Astrocyte of the cerebellum (primary cell): ENCODE data around the gene LITAFD.

Experiments
- DNase-seq: peaks from one replicate; pipeline ENCODE4 v3.0.0-alpha.2; 2011; ENCODE audit warnings: low read depth
- H3K4me3 ChIP-seq: 2 replicates; pipeline ENCODE4 v1.5.1; 2011; ENCODE audit warnings: mild to moderate bottlenecking, low read depth, low read length, moderate library complexity
- in situ Hi-C: cut with HindIII; loops from 2 replicates; pipeline ENCODE4 v1.10.0; 2017; ENCODE audit warnings: low sequenced_read_pairs
- TF ChIP-seq, protein P1 (sequence below): IDR thresholded peaks from 2 replicates; pipeline ENCODE4 v1.5.1; 2012; ENCODE audit warnings: low read length, low read depth, moderate library complexity, mild to moderate bottlenecking; ENCODE audit errors: missing control alignments

LITAFD gene

DNA sequence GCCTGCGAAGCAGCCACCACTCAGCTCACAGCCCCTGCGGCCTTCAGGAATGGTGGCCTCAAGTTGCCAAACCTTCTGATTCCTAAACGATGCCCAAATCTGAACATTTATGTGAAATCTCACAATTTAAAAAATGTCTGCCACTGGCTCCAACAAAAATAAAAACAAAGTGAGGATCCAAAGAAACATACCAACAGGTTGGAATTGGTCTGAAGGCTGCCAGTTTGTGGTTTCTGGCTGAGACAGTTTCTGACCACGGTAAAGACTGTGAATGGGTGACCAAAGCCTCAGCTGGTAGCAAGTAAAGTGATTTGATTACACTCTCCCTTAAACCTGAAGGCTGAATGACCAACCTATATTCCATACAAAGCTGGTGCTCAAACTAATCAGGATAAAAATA, 24.9 kb downstream of the LITAFD start:
- TF ChIP-seq, protein P1, sequence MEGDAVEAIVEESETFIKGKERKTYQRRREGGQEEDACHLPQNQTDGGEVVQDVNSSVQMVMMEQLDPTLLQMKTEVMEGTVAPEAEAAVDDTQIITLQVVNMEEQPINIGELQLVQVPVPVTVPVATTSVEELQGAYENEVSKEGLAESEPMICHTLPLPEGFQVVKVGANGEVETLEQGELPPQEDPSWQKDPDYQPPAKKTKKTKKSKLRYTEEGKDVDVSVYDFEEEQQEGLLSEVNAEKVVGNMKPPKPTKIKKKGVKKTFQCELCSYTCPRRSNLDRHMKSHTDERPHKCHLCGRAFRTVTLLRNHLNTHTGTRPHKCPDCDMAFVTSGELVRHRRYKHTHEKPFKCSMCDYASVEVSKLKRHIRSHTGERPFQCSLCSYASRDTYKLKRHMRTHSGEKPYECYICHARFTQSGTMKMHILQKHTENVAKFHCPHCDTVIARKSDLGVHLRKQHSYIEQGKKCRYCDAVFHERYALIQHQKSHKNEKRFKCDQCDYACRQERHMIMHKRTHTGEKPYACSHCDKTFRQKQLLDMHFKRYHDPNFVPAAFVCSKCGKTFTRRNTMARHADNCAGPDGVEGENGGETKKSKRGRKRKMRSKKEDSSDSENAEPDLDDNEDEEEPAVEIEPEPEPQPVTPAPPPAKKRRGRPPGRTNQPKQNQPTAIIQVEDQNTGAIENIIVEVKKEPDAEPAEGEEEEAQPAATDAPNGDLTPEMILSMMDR = no peak
- in situ Hi-C loops = loop anchor here (25.0 kb wide), 1 partner anchor 95 kb away; no protein-coding TSS in a partner anchor
- no peak for DNase-seq
- H3K4me3 ChIP-seq = no peak overlapping the region

DNA sequence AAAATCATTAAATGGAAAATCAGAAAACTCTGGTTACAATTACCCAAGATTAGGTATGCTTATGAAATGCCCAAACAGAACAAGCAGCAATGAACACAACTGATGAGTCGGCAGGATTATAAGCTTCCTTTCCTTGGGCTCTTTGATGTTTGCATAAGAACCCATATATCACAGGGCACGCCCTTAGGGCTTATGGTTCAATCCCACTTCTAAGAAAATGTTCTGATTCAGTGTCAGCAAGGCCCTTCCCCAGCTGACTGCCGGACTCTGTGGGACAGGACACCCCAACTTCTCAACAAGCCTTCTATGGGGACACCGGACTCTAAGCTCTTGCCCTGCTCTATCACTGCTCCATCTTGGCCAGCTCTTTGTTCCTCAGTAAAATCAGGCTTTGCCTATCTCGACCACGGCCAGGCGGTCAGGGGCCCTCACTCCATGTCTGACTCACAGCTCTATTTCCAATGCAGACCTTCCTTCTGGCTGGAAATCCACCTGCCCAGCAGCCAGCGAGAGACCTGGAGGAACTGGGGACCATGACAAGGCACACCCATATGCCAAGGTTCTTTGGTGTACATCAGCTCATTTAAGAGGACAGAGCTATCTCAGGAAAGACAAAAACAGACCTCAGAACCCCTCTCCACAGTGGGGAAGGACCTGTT, 26.8 kb downstream of the LITAFD start:
- in situ Hi-C loops = loop anchor here (25.0 kb wide), 1 partner anchor 97 kb away; no protein-coding TSS in a partner anchor
- no peak for DNase-seq
- TF ChIP-seq, protein P1 = no peak
- no peak overlapping the region for H3K4me3 ChIP-seq

DNA sequence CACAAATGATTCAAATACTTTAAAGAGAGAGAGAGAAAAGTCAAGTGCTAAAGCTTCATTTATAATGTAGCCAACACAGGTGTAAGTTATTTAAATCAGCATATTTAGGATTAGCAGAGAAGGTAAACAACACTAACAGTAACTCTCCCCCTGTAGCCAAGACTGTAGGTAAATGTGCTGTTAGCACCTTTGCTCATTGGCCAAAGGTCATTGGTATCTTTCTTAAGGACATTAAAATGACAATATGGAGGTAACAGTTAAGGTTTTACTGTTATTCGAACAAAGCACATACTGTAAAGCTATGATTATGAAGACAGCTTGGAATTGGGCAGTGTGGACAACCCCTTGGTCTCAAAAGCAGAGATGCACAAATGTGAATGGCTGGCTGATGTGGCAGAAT, 28.7 kb downstream of the LITAFD start:
- in situ Hi-C loops = loop anchor here (25.0 kb wide), 1 partner anchor 99 kb away; no protein-coding TSS in a partner anchor

DNA sequence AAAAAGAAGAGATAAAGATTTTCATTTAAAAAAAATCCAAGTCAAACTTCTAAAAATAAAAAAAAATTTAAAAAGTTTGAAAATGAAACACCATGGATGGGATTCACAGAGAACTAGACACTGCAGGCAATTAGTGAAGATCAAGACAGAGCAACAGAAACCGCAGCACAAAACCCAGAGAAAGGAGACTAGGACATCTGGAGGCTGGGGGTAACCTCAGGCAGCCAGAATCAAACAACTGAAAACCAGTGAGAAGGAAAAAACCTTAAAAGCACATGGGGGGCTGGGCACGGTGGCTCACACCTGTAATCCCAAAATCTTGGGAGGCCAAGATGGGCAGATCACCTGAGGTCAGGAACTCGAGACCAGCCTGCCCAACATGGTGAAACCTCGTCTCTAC, 30.6 kb downstream of the LITAFD start:
- no peak for DNase-seq
- in situ Hi-C loops = loop anchor here (25.0 kb wide), 1 partner anchor 100 kb away; no protein-coding TSS in a partner anchor
- TF ChIP-seq, protein P1 = no peak
- no peak overlapping the region for H3K4me3 ChIP-seq

More for the DNA sequence above, 28.7 kb downstream of the LITAFD start:
- DNase-seq = no peak
- TF ChIP-seq, protein P1 = no peak
- H3K4me3 ChIP-seq = no peak overlapping the region

DNA sequence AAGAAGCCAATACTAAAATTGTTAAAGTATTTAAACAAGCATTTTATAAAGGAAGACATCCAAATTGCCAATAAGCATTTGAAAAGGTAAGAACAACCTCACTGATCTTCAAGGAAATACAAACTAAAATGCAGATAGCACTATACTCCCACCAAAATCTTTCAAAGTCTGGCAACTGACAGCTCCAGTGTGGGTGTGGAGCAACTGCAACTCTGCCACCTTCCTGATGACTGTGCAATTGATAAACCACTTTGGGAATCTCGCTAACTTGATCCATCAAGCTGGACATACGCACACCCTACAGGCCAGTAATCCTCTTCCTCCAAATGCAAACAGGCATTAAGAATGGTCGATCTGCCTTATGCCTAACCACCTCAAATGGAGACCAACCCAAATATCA, 31.9 kb downstream of the LITAFD start:
- H3K4me3 ChIP-seq = no peak overlapping the region
- TF ChIP-seq, protein P1 = no peak
- no peak for DNase-seq
- in situ Hi-C loops = loop anchor here (25.0 kb wide), 1 partner anchor 102 kb away; no protein-coding TSS in a partner anchor

DNA sequence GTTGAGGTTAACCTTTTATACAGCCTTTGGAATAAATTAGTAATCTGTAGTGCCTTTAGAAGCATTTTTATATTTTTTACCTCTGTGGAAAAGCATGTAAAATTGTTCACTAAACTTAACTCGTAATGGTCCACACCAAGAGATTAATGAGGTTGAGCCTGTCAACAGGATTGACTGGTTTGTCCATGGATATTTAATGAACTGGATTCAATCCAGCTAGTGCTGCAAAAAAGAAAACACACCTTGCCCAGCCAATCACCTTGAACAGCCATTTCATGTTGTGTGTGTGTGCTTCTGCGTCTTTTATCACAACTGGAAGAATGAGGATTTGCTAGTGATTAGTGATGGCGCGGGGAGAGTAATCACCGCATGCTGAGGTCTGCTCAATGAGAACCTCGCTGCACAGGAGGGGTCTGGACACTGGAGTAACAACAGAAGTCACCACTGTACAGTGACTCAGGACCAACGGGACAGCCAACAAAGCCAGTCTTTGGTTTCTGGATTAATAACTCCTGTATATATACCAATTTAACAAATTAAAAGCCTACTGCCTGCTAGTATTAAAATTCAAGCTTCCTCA, 33.7 kb downstream of the LITAFD start:
- in situ Hi-C loops = loop anchor here (25.0 kb wide), 1 partner anchor 104 kb away; no protein-coding TSS in a partner anchor
- TF ChIP-seq, protein P1 = no peak
- no peak overlapping the region for H3K4me3 ChIP-seq
- no peak for DNase-seq
